Brain microvascular endothelial cell (primary cell): Measurements from ENCODE around the gene C11orf98.
A peak's percentile ranks its signal among the peaks of the same experiment; 100 is the strongest.

Experiments used
- DNase-seq: peaks from one replicate; pipeline ENCODE4 v3.0.0-alpha.2; 2020
- H3K27ac ChIP-seq: fragments of 250-450 bp; sonication (Bioruptor Pico); 2 replicates; pipeline ENCODE4 v1.5.1; 2020; ENCODE audit warnings: mild to moderate bottlenecking, moderate library complexity
- H3K27me3 ChIP-seq: fragments of 250-450 bp; sonication (Bioruptor Pico); replicated peaks from 2 replicates; pipeline ENCODE4 v1.5.1; 2020; ENCODE audit warnings: mild to moderate bottlenecking
- H3K36me3 ChIP-seq: fragments of 250-450 bp; sonication (Bioruptor Pico); replicated peaks from 2 replicates; pipeline ENCODE4 v1.5.1; 2020; ENCODE audit warnings: mild to moderate bottlenecking
- H3K4me3 ChIP-seq: 2 replicates; pipeline ENCODE4 v1.5.1; 2011; ENCODE audit warnings: low read depth, mild to moderate bottlenecking, control low read depth, low read length, moderate library complexity
- in situ Hi-C: cut with HindIII; loops from 2 replicates; pipeline ENCODE4 v1.10.0; 2017; ENCODE audit warnings: low sequenced_read_pairs, low pct_ligation_motif_present
- TF ChIP-seq, protein P1 (sequence below): IDR thresholded peaks from 2 replicates; pipeline ENCODE4 v1.5.1; 2011; ENCODE audit warnings: low read depth, mild to moderate bottlenecking, moderate library complexity, low read length, control low read depth, inconsistent platforms; ENCODE audit errors: missing control alignments

The C11orf98 gene

DNA sequence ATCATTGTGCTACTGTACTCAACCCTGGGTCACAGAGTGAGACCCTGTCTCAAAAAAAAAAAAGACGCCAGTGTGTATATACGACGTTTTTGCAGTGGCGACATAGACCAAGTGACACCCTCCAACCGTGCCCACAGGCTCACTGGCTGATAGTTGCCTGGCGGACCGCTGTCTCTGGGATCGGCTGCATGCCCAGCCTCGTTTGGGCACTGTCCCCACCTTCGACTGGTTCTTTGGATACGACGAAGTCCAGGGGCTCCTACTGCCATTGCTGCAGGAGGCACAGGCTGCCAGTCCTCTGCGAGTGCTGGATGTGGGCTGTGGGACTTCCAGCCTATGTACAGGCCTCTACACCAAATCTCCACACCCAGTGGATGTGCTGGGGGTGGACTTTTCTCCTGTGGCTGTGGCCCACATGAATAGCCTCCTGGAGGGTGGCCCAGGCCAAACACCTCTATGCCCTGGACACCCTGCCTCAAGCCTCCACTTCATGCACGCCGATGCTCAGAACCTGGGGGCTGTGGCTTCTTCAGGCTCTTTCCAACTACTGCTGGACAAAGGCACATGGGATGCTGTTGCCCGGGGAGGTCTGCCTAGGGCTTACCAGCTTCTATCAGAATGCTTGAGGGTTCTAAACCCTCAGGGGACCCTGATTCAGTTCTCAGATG, 1.4 kb upstream of the C11orf98 start:
- Histone ChIP-seq H3K36me3 (peaks cover 21% of the 10 kb centered on the region), H3K27me3 (no peaks in the 10 kb centered on the region), H3K4me3 (peak overlapping the region; percentile 92), H3K27ac (no peak overlapping the region)
- no peak for DNase-seq
- in situ Hi-C loops = no loop called here
- TF ChIP-seq, protein P1, sequence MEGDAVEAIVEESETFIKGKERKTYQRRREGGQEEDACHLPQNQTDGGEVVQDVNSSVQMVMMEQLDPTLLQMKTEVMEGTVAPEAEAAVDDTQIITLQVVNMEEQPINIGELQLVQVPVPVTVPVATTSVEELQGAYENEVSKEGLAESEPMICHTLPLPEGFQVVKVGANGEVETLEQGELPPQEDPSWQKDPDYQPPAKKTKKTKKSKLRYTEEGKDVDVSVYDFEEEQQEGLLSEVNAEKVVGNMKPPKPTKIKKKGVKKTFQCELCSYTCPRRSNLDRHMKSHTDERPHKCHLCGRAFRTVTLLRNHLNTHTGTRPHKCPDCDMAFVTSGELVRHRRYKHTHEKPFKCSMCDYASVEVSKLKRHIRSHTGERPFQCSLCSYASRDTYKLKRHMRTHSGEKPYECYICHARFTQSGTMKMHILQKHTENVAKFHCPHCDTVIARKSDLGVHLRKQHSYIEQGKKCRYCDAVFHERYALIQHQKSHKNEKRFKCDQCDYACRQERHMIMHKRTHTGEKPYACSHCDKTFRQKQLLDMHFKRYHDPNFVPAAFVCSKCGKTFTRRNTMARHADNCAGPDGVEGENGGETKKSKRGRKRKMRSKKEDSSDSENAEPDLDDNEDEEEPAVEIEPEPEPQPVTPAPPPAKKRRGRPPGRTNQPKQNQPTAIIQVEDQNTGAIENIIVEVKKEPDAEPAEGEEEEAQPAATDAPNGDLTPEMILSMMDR = no peak

DNA sequence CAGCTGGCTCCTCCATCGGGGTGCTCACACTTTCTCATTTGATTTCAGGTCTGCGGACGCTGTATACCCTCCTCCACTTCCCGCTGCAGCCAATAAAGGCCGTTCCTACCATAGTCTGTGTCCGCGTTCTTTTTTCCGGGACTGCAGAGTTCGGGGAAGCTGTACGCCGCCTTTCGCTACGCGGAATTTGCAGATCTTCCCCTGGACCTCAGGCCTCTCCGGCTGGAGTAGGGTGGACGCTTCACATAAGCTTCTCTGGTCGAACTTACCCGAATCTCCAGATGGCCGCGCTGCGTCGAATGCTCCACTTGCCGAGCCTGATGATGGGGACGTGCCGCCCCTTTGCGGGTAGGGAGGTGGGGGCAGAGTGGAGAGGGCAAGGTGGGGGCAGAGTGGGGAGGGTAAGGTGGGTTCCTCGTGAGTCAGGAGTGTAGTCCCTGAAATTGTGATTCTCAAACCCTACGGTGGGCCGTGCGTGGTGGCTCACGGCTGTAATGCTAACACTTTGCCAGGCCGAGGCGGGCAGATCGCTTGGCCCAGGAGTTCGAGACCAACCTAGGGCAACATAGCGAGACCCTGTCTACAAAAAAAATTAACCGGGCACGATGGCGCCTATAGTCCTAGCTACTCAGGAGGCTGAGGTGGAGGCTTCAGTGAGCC, 719 bp upstream of the C11orf98 start:
- peak overlapping the region; percentile 92 for H3K4me3 ChIP-seq
- in situ Hi-C loops = no loop called here
- peak overlapping the region; percentile 69 for H3K27ac ChIP-seq
- H3K27me3 ChIP-seq = no peaks in the 10 kb centered on the region
- peak; percentile 52 for DNase-seq
- H3K36me3 ChIP-seq = peaks cover 21% of the 10 kb centered on the region
- TF ChIP-seq, protein P1 = no peak

DNA sequence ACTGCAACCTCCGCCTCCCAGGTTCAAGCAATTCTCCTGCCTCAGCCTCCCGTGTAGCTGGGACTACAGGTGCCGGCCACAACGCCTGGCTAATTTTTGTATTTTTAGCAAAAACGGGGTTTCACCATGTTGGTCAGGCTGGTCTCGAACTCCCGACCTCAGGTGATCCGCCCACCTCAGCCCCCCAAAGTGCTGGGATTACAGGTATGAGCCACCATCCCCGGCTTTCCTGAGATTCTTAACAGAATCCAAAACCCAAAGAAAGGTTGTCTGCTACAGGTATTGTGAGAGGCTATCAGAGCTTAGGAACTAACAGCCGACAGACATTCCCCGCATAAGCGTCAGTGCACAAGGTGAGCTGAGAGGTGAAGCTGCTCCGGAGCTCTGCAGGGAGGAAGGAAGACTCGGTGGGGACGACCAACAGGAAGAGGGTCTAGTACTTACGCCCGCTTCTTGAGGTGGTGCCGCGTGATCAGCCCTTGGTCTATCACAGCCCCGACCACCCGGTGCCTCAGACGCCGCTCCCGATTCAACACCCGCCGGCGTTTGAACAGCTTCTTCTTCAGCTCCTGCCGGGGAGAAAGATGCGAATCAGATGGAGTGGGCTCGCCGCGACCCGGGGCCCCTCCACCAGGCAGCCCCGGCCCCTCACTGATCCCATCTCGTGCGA, 470 bp downstream of the C11orf98 start:
- H3K4me3 ChIP-seq = peak overlapping the region; percentile 92
- no peak for DNase-seq
- H3K36me3 ChIP-seq = peaks cover 21% of the 10 kb centered on the region
- TF ChIP-seq, protein P1 = no peak
- no peaks in the 10 kb centered on the region for H3K27me3 ChIP-seq
- peak overlapping the region; percentile 69 for H3K27ac ChIP-seq
- in situ Hi-C loops = no loop called here

DNA sequence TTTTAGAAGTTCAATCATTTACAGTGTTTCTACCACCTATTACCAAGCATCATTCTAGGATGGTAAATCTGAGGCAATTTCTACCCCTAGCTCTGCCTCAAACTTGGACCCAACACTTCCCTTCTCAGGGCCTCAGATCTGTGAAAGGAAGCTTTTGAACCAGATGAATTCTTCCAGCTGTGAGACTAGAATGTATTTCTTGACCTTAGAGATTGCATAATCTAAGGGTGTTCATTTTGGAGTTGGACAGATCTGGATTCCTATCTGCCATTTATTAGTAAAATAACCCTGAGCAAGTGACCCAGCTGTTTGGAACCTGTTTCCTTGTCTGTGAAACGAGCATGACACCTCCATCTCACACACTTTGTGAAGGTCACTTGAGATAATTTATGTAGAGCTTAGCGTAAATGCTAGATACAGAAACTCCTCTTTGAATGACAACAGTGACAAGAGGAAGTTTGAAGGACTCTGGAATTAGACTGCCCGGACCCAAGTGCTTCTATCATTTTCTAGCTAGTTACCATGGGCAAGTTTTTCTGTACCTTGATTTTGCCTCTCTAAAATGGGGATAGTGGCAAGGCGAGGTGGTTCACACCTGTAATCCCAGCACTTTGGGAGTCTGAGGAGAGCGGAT, 8.1 kb downstream of the C11orf98 start:
- DNase-seq = no peak
- in situ Hi-C loops = no loop called here
- H3K36me3 ChIP-seq = no peaks in the 10 kb centered on the region
- no peak overlapping the region for H3K4me3 ChIP-seq
- H3K27me3 ChIP-seq = no peaks in the 10 kb centered on the region
- TF ChIP-seq, protein P1 = no peak
- no peak overlapping the region for H3K27ac ChIP-seq

DNA sequence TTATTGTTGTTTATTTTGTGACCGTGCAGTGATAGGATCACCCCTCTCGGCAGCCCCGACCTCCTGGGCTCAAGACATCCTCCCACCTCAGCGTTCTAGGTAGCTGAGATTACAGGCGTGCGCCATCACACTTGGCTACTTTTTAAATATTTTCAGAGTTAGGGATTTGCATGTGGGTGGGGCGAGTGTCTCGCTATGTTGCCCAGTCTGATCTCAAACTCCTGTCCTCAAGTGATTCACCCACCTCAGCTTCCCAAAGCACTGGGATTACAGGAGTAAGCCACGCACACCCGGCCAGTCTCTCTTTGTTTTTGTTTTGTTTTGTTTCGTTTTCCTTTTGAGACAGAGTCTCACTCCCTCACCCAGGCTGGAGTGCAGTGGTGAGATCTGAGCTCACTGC, 10.7 kb downstream of the C11orf98 start:
- DNase-seq = no peak
- H3K27me3 ChIP-seq = no peaks in the 10 kb centered on the region
- H3K4me3 ChIP-seq = no peak overlapping the region
- in situ Hi-C loops = no loop called here
- TF ChIP-seq, protein P1 = no peak
- H3K36me3 ChIP-seq = peaks cover 4% of the 10 kb centered on the region
- no peak overlapping the region for H3K27ac ChIP-seq
